HS-27A (cell line): ENCODE measurements around the gene CT45A8.
"Not testable (repeated sequence)": the region's sequence is repeated elsewhere in the genome, so short reads cannot be mapped to it uniquely, and the experiment has no call there.

Experiments
- DNase-seq: peaks from one replicate; pipeline ENCODE4 v3.0.0-alpha.2; 2012; ENCODE audit warnings: low read depth, missing footprints

Gene CT45A8, protein sequence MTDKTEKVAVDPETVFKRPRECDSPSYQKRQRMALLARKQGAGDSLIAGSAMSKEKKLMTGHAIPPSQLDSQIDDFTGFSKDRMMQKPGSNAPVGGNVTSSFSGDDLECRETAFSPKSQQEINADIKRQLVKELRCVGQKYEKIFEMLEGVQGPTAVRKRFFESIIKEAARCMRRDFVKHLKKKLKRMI

DNA sequence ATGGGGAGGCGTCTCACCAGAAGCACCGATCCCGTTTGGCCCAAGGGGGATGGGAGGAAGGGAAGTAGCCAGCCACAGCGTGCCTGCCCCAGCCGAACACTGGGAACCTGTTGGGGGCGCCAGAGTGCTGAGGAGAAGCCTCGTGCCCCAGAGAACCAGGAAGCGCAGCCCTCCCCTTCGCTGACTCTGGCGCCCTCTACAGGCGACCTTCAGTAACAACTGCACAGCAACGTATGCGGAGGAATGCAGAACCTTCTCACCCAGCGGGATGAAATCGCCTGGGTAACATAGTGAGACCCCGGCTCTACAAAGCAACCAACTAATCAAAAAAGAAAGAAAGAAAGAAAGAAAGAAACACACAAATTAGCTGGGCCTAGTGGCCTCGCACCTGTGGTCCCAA is at the start of gene CT45A8:
Gene CT45A8, minus strand, starts transcription at position 101 of the 400 bp plus-strand sequence. CDS start 3,755 bp downstream, outside the sequence.
- not testable (repeated sequence) for DNase-seq

DNA sequence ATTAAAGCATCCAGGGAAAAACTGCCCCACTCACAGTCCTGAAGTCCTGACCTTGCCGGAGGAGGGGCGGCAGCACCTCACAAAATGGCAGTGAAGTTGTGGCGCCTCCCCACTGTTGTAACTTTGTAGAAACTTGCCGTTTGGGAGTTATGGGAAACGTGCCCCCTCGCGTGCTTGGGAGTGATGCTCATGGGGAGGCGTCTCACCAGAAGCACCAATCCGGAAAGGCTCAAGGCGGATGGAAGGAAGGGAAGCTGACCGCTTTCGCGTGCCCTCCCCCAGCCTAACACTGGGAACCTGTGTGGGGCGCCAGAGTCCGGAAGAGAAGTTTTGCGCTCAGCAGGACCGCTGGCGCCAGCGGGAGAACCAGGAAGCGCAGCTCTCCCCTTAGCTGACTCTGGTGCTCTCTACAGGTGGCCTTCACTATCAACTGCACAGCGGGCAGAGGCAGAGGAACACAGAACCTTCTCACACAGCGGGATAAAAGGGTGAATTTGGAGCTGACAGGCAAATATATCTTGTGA is 39.0 kb upstream of the CT45A8 start, which contains the start of the genes CT45A10 and SAGE1:
Gene CT45A10, minus strand, starts transcription at position 151 of the 524 bp plus-strand sequence. CDS start 8,100 bp downstream, outside the sequence.
Gene SAGE1, plus strand, starts transcription at position 423 of the 524 bp plus-strand sequence. CDS start 2,527 bp downstream, outside the sequence.
- DNase-seq: no peak

DNA sequence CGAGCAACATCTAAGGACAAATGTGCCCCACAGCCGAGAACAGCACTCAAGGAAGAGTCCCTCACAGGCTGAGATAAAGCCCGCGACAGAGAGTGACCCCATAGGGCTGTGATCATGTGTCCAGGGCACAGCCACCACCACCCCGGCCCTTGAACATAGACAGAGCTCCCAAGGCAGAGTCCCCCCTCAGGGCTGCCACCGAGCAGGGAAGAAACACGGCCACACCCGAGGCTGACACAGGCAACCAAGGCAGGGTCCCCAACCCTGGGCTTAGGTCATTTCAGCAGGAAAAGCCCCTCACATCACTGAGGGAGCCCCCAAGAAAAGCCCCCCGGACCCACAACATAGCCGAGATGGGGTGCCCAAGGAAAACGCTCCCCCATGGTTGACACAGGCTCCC is 38.4 kb upstream of the CT45A8 start:
- DNase-seq: no peak

DNA sequence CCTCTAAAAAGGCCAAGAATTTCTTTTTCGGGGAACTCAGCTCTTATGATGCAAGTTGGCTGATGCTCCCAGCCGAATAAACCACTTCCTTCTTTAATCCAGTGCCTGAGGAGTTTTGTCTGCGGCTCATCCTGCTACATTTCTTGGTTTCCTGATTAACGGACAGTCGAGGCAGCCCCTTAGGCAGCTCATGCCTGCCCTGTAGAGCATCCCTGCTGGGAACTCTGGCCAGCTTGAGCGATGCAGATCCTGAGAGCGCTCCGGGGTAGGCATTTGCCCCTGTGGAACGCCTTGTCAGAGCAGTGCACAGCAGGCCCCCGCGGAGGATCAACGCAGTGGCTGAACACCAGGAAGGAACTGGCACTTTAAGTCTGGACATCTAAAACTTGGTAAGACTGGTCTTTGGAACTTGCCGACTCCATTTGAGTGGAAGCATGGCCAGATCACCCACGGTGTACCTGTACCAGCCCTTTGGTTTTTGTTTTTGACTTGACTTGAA is 35.8 kb upstream of the CT45A8 start:
- DNase-seq: no peak

DNA sequence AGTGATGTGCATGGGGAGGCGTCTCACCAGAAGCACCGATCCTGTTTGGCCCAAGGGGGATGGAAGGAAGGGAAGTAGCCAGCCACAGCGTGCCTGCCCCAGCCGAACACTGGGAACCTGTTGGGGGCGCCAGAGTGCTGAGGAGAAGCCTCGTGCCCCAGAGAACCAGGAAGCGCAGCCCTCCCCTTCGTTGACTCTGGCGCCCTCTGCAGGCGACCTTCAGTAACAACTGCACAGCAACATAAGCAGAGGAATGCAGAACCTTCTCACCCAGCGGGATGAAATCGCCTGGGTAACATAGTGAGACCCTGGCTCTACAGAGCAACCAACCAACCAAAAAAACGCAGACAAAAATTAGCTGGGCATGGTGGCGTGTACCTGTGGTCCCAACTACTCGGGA is 34.6 kb upstream of the CT45A8 start:
- DNase-seq: not testable (repeated sequence)

DNA sequence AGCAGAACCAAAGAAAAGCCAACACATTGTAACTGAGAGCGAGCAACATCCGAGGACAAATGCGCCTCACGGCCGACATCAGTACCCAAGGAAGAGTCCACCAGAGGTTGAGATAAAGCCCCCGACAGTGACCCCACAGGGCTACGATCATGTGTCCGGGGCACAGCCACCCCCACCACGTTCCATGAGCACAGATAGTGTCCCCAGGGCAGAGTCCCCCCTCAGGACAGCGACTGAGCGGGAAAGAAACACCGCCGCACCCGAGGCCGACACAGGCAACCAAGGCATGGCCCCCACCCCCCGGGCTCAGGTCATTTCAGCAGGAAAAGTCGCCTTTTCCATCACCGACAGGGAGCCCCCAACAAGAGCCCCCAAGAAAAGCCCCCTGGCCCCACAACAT is 33.9 kb upstream of the CT45A8 start:
- DNase-seq: not testable (repeated sequence)

DNA sequence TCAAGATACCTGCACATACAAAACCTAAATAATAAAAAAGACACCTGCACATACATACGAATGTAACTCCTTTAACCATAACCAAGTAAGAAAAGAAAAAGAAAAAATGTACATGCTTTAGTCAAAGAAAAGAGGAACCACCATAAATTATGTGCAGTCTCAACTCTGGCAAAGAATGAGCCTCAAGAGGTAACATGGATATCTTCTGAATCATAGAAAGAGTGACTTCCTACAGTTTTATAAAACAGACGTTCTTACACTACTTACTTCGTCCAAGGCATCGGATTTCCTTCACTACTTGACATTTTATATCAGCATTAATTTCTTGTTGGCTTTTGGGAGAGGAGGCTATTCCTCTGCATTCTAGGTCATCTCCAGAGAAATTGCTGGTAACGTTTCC is 28.4 kb upstream of the CT45A8 start:
- not testable (repeated sequence) for DNase-seq

DNA sequence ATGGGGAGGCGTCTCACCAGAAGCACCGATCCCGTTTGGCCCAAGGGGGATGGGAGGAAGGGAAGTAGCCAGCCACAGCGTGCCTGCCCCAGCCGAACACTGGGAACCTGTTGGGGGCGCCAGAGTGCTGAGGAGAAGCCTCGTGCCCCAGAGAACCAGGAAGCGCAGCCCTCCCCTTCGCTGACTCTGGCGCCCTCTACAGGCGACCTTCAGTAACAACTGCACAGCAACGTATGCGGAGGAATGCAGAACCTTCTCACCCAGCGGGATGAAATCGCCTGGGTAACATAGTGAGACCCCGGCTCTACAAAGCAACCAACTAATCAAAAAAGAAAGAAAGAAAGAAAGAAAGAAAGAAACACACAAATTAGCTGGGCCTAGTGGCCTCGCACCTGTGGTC is 17.4 kb upstream of the CT45A8 start, which contains the start of gene CT45A9:
Gene CT45A9, minus strand, starts transcription at position 101 of the 400 bp plus-strand sequence. CDS start 3,751 bp downstream, outside the sequence.
- not testable (repeated sequence) for DNase-seq

DNA sequence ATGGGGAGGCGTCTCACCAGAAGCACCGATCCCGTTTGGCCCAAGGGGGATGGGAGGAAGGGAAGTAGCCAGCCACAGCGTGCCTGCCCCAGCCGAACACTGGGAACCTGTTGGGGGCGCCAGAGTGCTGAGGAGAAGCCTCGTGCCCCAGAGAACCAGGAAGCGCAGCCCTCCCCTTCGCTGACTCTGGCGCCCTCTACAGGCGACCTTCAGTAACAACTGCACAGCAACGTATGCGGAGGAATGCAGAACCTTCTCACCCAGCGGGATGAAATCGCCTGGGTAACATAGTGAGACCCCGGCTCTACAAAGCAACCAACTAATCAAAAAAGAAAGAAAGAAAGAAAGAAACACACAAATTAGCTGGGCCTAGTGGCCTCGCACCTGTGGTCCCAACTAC is 17.2 kb downstream of the CT45A8 start, which contains the start of gene CT45A7:
Gene CT45A7, minus strand, starts transcription at position 101 of the 400 bp plus-strand sequence. CDS start 3,747 bp downstream, outside the sequence.
- DNase-seq: not testable (repeated sequence)

DNA sequence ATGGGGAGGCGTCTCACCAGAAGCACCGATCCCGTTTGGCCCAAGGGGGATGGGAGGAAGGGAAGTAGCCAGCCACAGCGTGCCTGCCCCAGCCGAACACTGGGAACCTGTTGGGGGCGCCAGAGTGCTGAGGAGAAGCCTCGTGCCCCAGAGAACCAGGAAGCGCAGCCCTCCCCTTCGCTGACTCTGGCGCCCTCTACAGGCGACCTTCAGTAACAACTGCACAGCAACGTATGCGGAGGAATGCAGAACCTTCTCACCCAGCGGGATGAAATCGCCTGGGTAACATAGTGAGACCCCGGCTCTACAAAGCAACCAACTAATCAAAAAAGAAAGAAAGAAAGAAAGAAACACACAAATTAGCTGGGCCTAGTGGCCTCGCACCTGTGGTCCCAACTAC is 34.4 kb downstream of the CT45A8 start, which contains the start of gene CT45A2:
Gene CT45A2, minus strand, starts transcription at position 101 of the 400 bp plus-strand sequence. CDS start 3,747 bp downstream, outside the sequence.
- DNase-seq: not testable (repeated sequence)

DNA sequence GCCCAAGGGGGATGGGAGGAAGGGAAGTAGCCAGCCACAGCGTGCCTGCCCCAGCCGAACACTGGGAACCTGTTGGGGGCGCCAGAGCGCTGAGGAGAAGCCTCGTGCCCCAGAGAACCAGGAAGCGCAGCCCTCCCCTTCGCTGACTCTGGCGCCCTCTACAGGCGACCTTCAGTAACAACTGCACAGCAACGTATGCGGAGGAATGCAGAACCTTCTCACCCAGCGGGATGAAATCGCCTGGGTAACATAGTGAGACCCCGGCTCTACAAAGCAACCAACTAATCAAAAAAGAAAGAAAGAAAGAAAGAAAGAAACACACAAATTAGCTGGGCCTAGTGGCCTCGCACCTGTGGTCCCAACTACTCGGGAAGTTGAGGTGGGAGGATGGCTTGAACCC is 51.7 kb downstream of the CT45A8 start, which contains the start of gene CT45A6:
Gene CT45A6, minus strand, starts transcription at position 101 of the 400 bp plus-strand sequence. CDS start 3,794 bp downstream, outside the sequence.
- DNase-seq: not testable (repeated sequence)
